Lower lobe of right lung (tissue), 2 donors: Measurements from ENCODE around the gene ARMH3. TPM values are rescaled to one million over a fixed set of nuclear protein-coding genes. Genes with fewer than 3 reads are reported as not detected.

ENCODE experiments used
- ATAC-seq, 2 donors: fragments of 200-7000 bp; cut with Tn5 transposase; one replicate each; pipeline ENCODE4 v1.9.1; 2020 to 2022; ENCODE audit warnings: mild to moderate bottlenecking in 2 of 2, moderate library complexity in 2 of 2
- DNase-seq: peaks from one replicate; pipeline ENCODE4 v3.0.0-alpha.2; 2020
- H3K27ac ChIP-seq: fragments of 200-600 bp; one replicate; pipeline ENCODE4 v1.8.0; 2022
- H3K27me3 ChIP-seq: fragments of 200-600 bp; one replicate; pipeline ENCODE4 v1.8.0; 2022; ENCODE audit warnings: low read depth
- H3K36me3 ChIP-seq: fragments of 200-600 bp; one replicate; pipeline ENCODE4 v1.8.0; 2022; ENCODE audit warnings: mild to moderate bottlenecking
- H3K4me1 ChIP-seq: fragments of 200-600 bp; one replicate; pipeline ENCODE4 v1.8.0; 2022
- H3K4me3 ChIP-seq: fragments of 200-600 bp; one replicate; pipeline ENCODE4 v1.8.0; 2022; ENCODE audit warnings: mild to moderate bottlenecking
- H3K9me3 ChIP-seq: fragments of 200-600 bp; one replicate; pipeline ENCODE4 v1.8.0; 2022
- intact Hi-C: fragments of 100-400 bp; cut with DNase I; formaldehyde crosslinking; loops from one replicate; pipeline ENCODE4 v1.11.0; 2022
- total RNA-seq: library from RNA; stranded (reverse); fragmentation: NEBNext Ultra II Directional; extraction: Animal tissue kit (Norgen Biotek cat#: 25700); gene quantifications from one replicate; pipeline ENCODE4 v1.2.1, GENCODE V29; 2021
- TF ChIP-seq, protein P1 (sequence below): fragments of 200-600 bp; IDR thresholded peaks from one replicate; pipeline ENCODE4 v1.8.0; 2022; ENCODE audit warnings: antibody characterized with exemption, mild to moderate bottlenecking
- donor health status: DM: no; HTN: yes; CAD: no; lungs with severe emphysema.

Gene ARMH3
- total RNA-seq, 1 donor from 2014 or later: 38.6 TPM

DNA sequence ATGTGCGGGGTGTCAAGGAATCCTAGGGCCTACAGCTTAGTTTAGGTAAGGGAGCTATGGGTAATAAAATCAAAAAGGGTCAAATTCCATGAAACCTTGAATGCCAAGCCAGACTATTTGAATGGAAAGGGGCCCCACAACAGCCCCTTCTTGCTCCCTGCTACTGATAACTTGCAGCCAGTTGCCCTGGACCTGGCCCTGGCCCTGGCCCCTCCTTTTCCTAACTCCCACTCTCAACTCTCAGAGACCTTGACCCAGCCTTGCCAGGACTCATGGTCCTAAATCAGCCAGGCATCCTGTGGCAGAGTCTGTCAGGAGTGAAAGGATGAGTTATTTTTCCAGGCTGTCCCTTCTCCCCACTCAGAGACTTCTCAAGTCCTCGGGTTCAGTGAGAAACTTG, 218.2 kb downstream of the ARMH3 start:
- no peaks in the 10 kb centered on the region for H3K36me3 ChIP-seq
- TF ChIP-seq, protein P1, sequence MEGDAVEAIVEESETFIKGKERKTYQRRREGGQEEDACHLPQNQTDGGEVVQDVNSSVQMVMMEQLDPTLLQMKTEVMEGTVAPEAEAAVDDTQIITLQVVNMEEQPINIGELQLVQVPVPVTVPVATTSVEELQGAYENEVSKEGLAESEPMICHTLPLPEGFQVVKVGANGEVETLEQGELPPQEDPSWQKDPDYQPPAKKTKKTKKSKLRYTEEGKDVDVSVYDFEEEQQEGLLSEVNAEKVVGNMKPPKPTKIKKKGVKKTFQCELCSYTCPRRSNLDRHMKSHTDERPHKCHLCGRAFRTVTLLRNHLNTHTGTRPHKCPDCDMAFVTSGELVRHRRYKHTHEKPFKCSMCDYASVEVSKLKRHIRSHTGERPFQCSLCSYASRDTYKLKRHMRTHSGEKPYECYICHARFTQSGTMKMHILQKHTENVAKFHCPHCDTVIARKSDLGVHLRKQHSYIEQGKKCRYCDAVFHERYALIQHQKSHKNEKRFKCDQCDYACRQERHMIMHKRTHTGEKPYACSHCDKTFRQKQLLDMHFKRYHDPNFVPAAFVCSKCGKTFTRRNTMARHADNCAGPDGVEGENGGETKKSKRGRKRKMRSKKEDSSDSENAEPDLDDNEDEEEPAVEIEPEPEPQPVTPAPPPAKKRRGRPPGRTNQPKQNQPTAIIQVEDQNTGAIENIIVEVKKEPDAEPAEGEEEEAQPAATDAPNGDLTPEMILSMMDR: no peak
- no peak overlapping the region for H3K4me3 ChIP-seq
- peaks cover 48% of the 10 kb centered on the region for H3K4me1 ChIP-seq
- H3K27me3 ChIP-seq: no peaks in the 10 kb centered on the region
- ATAC-seq (no peak), DNase-seq (no peak)
- no peak overlapping the region for H3K27ac ChIP-seq
- H3K9me3 ChIP-seq: no peaks in the 10 kb centered on the region
- intact Hi-C loops: no loop called here

DNA sequence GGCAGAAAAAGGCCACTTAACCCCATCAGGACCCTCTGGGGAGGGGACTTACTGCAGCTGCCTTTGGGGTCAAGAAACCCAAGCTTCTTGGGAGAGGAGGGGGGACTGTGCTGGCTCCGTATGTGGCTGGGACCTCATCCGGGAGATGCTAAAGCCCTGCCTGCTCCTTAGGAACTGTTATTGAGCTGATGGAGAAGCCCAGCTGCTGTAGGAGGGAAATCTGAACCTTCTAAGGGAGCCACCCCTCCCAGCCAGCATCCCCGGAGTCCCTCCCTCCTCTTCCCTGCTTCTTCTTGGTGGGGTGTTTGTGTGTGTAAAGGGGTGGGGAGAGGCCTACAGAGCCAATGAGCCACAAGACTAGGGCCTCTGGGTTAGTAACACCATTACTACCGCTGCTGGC, 220.6 kb downstream of the ARMH3 start:
- TF ChIP-seq, protein P1: no peak
- Histone ChIP-seq H3K4me3 (no peak overlapping the region), H3K27me3 (no peaks in the 10 kb centered on the region), H3K27ac (no peak overlapping the region), H3K9me3 (no peaks in the 10 kb centered on the region), H3K36me3 (no peaks in the 10 kb centered on the region), H3K4me1 (peaks cover 44% of the 10 kb centered on the region)
- DNase-seq: peak; percentile 12
- intact Hi-C loops: no loop called here
- ATAC-seq: no peak

- H3K4me3 ChIP-seq: no peak overlapping the region
- peaks cover 42% of the 10 kb centered on the region for H3K4me1 ChIP-seq
- TF ChIP-seq, protein P1: no peak
- no peak overlapping the region for H3K27ac ChIP-seq
- intact Hi-C loops: no loop called here
- ATAC-seq (peak; percentile 1 to 28), DNase-seq (peak; percentile 85)
- H3K9me3 ChIP-seq: no peaks in the 10 kb centered on the region
- no peaks in the 10 kb centered on the region for H3K27me3 ChIP-seq
- no peaks in the 10 kb centered on the region for H3K36me3 ChIP-seq
Observed at GRCh38 chr10:101834341-101834740, 221.6 kb downstream of the ARMH3 start.

DNA sequence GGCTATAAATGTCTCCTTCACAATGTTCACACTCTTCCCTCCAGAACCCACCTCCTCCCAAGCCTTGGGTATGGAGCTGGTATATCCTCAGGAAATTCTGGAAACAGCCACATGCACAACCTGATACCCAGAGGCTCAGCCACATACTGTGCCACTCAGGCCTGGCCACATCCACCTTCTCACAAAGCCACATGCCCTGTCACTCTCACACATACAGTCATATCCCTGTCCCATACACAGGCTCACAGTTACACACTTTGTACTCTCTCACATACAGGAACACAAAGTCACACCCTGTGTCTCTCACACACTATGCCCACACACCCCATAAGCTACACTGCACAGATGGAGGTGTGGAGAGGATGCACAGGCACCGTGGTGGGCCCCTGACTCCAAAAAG, 222.5 kb downstream of the ARMH3 start:
- no peak for DNase-seq
- Histone ChIP-seq H3K4me1 (peaks cover 48% of the 10 kb centered on the region), H3K36me3 (no peaks in the 10 kb centered on the region), H3K4me3 (no peak overlapping the region), H3K9me3 (no peaks in the 10 kb centered on the region), H3K27ac (no peak overlapping the region), H3K27me3 (no peaks in the 10 kb centered on the region)
- TF ChIP-seq, protein P1: no peak
- intact Hi-C loops: no loop called here
- no peak for ATAC-seq

DNA sequence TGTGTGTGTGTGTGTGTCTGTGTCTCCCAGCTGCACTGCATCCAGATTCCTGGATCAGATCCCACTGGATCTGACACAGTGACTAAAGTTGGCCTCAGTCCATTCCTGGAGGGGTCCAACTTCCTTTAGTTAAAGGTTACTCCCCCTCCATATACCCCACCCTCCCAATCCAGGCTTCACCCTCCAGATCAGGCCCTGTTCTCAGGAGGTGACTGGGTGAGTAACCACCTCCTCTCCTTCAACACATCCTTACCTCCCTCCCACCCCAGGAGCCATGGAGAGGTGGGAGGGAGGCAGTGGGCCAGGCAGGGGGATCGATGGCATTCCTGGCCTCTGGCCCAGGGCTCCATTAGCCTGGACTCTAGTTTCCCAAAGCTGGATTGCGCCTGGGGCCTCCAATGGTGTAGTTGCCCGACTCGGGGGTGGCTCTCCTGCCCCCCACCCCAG, 223.6 kb downstream of the ARMH3 start:
- peaks cover 48% of the 10 kb centered on the region for H3K4me1 ChIP-seq
- intact Hi-C loops: no loop called here
- TF ChIP-seq, protein P1: no peak
- no peaks in the 10 kb centered on the region for H3K27me3 ChIP-seq
- no peak overlapping the region for H3K27ac ChIP-seq
- no peaks in the 10 kb centered on the region for H3K9me3 ChIP-seq
- peak; percentile 40 for DNase-seq
- no peak overlapping the region for H3K4me3 ChIP-seq
- no peaks in the 10 kb centered on the region for H3K36me3 ChIP-seq
- no peak for ATAC-seq
